ENCODE results near the gene DCDC2C. TPM values are rescaled to one million over a fixed set of nuclear protein-coding genes. Genes with fewer than 3 reads are reported as not detected.

Gene DCDC2C
- total RNA-seq, 1 experiment from 2014 or later: not detected

- DNase-seq (ENCODE audit: low read depth, low spot score) (no peak), ATAC-seq (no peak)
- ChIA-PET CTCF (no interaction called here), POLR2A (no interaction called here)
- no peaks in the 10 kb centered on the region for H3K36me3 ChIP-seq (ENCODE audit: control insufficient read depth, insufficient read depth, low read length)
- H3K4me1 ChIP-seq (ENCODE audit: control insufficient read depth, insufficient read depth, low read length): no peaks in the 10 kb centered on the region
- H3K27me3 ChIP-seq (ENCODE audit: control insufficient read depth, insufficient read depth, low read length): peaks cover 10% of the 10 kb centered on the region
- TF ChIP-seq TCF7L2 (IDR thresholded peaks at IDR 0.05; ENCODE audit: low read depth, low read length) (no peak), SIN3A (IDR thresholded peaks at IDR 0.05; ENCODE audit: borderline replicate concordance, insufficient read depth, low read depth, low read length) (no peak), CTCF (IDR thresholded peaks at IDR 0.05) (no peak), POLR2AphosphoS5 (IDR thresholded peaks at IDR 0.05; ENCODE audit: low read depth, low read length) (no peak)
- TF ChIP-seq, protein P1, sequence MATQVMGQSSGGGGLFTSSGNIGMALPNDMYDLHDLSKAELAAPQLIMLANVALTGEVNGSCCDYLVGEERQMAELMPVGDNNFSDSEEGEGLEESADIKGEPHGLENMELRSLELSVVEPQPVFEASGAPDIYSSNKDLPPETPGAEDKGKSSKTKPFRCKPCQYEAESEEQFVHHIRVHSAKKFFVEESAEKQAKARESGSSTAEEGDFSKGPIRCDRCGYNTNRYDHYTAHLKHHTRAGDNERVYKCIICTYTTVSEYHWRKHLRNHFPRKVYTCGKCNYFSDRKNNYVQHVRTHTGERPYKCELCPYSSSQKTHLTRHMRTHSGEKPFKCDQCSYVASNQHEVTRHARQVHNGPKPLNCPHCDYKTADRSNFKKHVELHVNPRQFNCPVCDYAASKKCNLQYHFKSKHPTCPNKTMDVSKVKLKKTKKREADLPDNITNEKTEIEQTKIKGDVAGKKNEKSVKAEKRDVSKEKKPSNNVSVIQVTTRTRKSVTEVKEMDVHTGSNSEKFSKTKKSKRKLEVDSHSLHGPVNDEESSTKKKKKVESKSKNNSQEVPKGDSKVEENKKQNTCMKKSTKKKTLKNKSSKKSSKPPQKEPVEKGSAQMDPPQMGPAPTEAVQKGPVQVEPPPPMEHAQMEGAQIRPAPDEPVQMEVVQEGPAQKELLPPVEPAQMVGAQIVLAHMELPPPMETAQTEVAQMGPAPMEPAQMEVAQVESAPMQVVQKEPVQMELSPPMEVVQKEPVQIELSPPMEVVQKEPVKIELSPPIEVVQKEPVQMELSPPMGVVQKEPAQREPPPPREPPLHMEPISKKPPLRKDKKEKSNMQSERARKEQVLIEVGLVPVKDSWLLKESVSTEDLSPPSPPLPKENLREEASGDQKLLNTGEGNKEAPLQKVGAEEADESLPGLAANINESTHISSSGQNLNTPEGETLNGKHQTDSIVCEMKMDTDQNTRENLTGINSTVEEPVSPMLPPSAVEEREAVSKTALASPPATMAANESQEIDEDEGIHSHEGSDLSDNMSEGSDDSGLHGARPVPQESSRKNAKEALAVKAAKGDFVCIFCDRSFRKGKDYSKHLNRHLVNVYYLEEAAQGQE (IDR thresholded peaks at IDR 0.05; ENCODE audit: insufficient read depth in 1 of 2, low read depth in 2 of 2, low read length in 1 of 2): no peak
- intact Hi-C loops (cut with micrococcal nuclease; ENCODE audit: unreplicated experiment): no loop called here
- H3K9me3 ChIP-seq (ENCODE audit: control insufficient read depth, insufficient read depth, low read depth, low read length): no peaks in the 10 kb centered on the region
- H3K4me3 ChIP-seq (ENCODE audit: low read depth in 2 of 2, low read length in 2 of 2): no peak overlapping the region
- no peak overlapping the region for H3K27ac ChIP-seq (ENCODE audit: low read length)
- in situ Hi-C loops (cut with HindIII; ENCODE audit: low pct_unique_long_range_greater_than_20kb, low sequenced_read_pairs): no loop called here
- no TSS peak for BruUV-seq (replicated peaks)
Measured at GRCh38 chr2:3712424-3712823, 9.0 kb downstream of the DCDC2C start.

DNA sequence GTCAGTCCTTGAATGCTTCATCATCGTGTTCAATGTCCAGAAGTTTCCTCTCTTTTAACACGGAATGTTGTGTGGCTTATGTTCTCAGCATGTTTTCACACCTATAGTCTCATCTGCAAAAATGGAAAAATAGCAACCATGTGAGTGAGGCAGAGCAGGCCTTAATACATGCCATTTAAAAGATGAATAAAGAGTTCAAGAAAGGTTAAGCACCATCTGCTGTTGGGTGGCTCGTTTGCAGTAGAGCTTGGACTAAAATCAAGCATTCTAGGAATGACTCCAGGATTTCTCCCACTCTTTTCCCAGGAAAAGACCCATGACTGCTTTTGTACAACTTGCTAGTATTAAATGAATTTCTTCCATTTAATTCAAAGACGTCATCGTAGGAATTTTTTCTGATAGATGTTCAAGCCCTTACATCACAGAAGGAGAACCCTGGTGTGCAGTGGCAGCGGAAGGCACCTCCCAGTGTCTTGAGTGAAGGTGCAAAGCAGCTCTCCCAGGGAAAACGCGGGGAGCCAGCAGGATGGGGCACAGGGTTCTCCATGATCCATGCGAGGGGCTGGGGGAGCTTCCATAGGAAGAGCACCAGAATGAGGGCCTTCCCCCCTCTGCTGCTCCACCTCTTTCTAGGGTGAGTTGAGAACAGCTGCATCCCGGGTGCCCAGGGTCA, 9.6 kb downstream of the DCDC2C start:
- no peaks in the 10 kb centered on the region for H3K9me3 ChIP-seq (ENCODE audit: control insufficient read depth, insufficient read depth, low read depth, low read length)
- TF ChIP-seq, protein P1 (IDR thresholded peaks at IDR 0.05; ENCODE audit: insufficient read depth in 1 of 2, low read depth in 2 of 2, low read length in 1 of 2): no peak
- TF ChIP-seq CTCF (IDR thresholded peaks at IDR 0.05) (no peak), POLR2AphosphoS5 (IDR thresholded peaks at IDR 0.05; ENCODE audit: low read depth, low read length) (no peak), TCF7L2 (IDR thresholded peaks at IDR 0.05; ENCODE audit: low read depth, low read length) (no peak), SIN3A (IDR thresholded peaks at IDR 0.05; ENCODE audit: borderline replicate concordance, insufficient read depth, low read depth, low read length) (no peak)
- DNase-seq (ENCODE audit: low read depth, low spot score): no peak
- ChIA-PET POLR2A (no interaction called here), CTCF (no interaction called here)
- ATAC-seq: no peak
- in situ Hi-C loops (cut with HindIII; ENCODE audit: low pct_unique_long_range_greater_than_20kb, low sequenced_read_pairs): no loop called here
- BruUV-seq (replicated peaks): no TSS peak
- intact Hi-C loops (cut with micrococcal nuclease; ENCODE audit: unreplicated experiment): no loop called here
- H3K27ac ChIP-seq (ENCODE audit: low read length): no peak overlapping the region
- H3K4me3 ChIP-seq (ENCODE audit: low read depth in 2 of 2, low read length in 2 of 2): no peak overlapping the region
- no peaks in the 10 kb centered on the region for H3K36me3 ChIP-seq (ENCODE audit: control insufficient read depth, insufficient read depth, low read length)
- H3K4me1 ChIP-seq (ENCODE audit: control insufficient read depth, insufficient read depth, low read length): no peaks in the 10 kb centered on the region
- H3K27me3 ChIP-seq (ENCODE audit: control insufficient read depth, insufficient read depth, low read length): peaks cover 10% of the 10 kb centered on the region

Data from Panc1 (cell line).